ENCODE results near the gene PERM1.

- no peak for TF ChIP-seq CTCF (IDR thresholded peaks at IDR 0.05)
- no peak for TF ChIP-seq POLR2A (IDR thresholded peaks at IDR 0.05)
Measured at GRCh38 chr1:1025730-1026129, 43.8 kb upstream of the PERM1 start.

Measured in thyroid gland (tissue), 4 donors.